CD4-positive, alpha-beta T cell (primary cell): ENCODE measurements around the gene TGFB1I1. TPM values are rescaled to one million over a fixed set of nuclear protein-coding genes. Genes with fewer than 3 reads are reported as not detected.
"Not testable (repeated sequence)": the region's sequence is repeated elsewhere in the genome, so short reads cannot be mapped to it uniquely, and the experiment has no call there.

Source experiments
- ATAC-seq: fragments of 200-7000 bp; cut with Tn5 transposase; one replicate; pipeline ENCODE4 v1.10.0; 2022; ENCODE audit warnings: mild to moderate bottlenecking; ENCODE audit not compliant: poor library complexity
- CTCF ChIA-PET: fragments of 350-600 bp; sonication (Branson Sonifier 250); formaldehyde crosslinking; loops from one replicate; lab custom pipeline; 2021; ENCODE audit warnings: antibody characterized with exemption, inconsistent platforms; lab: Charles Lee
- POLR2A ChIA-PET: fragments of 350-600 bp; sonication (Branson Sonifier 250); formaldehyde crosslinking; loops from one replicate; lab custom pipeline; 2021; ENCODE audit warnings: antibody characterized with exemption, inconsistent platforms; lab: Charles Lee
- DNase-seq, 14 experiments: peaks; one replicate each; pipeline ENCODE4 v3.0.0-alpha.2; 2013 to 2020; ENCODE audit warnings: mixed read lengths in 2 of 14
- H3K27ac ChIP-seq, 2 donors: one replicate each; pipeline versions ENCODE4 v1.5.1 to v1.7.0; 2013; ENCODE audit warnings: low read length in 2 of 2, low read depth in 1 of 2, mild to moderate bottlenecking in 1 of 2
- H3K27me3 ChIP-seq, 2 experiments: 1 replicate in 1 of 2; 2 replicates in 1 of 2; pipeline versions ENCODE4 v1.6.1 to v1.7.0; 2013; ENCODE audit warnings: low read length in 2 of 2, control low read depth in 1 of 2, mild to moderate bottlenecking in 1 of 2, moderate library complexity in 1 of 2; ENCODE audit not compliant: insufficient read depth in 2 of 2, control insufficient read depth in 1 of 2
- H3K36me3 ChIP-seq: one replicate; pipeline ENCODE4 v1.6.1; 2013; ENCODE audit warnings: low read length, control low read depth; ENCODE audit not compliant: insufficient read depth
- H3K4me1 ChIP-seq: one replicate; pipeline ENCODE4 v1.6.1; 2013; ENCODE audit warnings: low read length, control low read depth; ENCODE audit not compliant: insufficient read depth
- H3K4me3 ChIP-seq: one replicate; pipeline ENCODE4 v1.5.1; 2013; ENCODE audit warnings: mild to moderate bottlenecking, low read length, moderate library complexity
- H3K9me3 ChIP-seq, 2 experiments: 1 replicate in 1 of 2; 2 replicates in 1 of 2; pipeline versions ENCODE4 v1.6.1 to v1.7.0; 2013; ENCODE audit warnings: low read length in 2 of 2, mild to moderate bottlenecking in 2 of 2, control low read depth in 1 of 2, moderate library complexity in 1 of 2; ENCODE audit not compliant: control insufficient read depth in 1 of 2, insufficient read depth in 1 of 2
- H3K27ac Mint-ChIP-seq: one replicate; pipeline ENCODE4 v1.8.0; 2020; ENCODE audit warnings: mixed read lengths
- H3K27me3 Mint-ChIP-seq: one replicate; pipeline ENCODE4 v1.8.0; 2021; ENCODE audit warnings: mixed read lengths
- H3K36me3 Mint-ChIP-seq: one replicate; pipeline ENCODE4 v1.8.0; 2021; ENCODE audit warnings: low read depth, mixed read lengths
- H3K4me1 Mint-ChIP-seq: one replicate; pipeline ENCODE4 v1.8.0; 2021; ENCODE audit warnings: low read depth, mixed read lengths
- H3K4me3 Mint-ChIP-seq: one replicate; pipeline ENCODE4 v1.8.0; 2020; ENCODE audit warnings: mild to moderate bottlenecking, mixed read lengths
- H3K9me3 Mint-ChIP-seq: one replicate; pipeline ENCODE4 v1.8.0; 2020; ENCODE audit warnings: mixed read lengths
- intact Hi-C, 2 experiments: fragments of 100-400 bp; cut with DNase I in 1 of 2; cut with micrococcal nuclease in 1 of 2; formaldehyde crosslinking; loops; one replicate each; pipeline versions ENCODE4 v1.15.1 to v1.9.0; 2023 to 2025; cut with DNase I, micrococcal nuclease
- total RNA-seq, 174 experiments: library from RNA in 2 of 174; stranded (reverse) in 2 of 174; gene quantifications; one replicate each; pipeline ENCODE4 v1.2.3 and lab custom pipeline; 2021 to 2026
- TF ChIP-seq, protein P1 (sequence below): fragments of 200-600 bp; IDR thresholded peaks from one replicate; pipeline ENCODE4 v1.8.0; 2022; ENCODE audit warnings: antibody characterized with exemption, mild to moderate bottlenecking

The TGFB1I1 gene
- total RNA-seq, 2 experiments from 2014 or later, result 0.36 to 0.42 TPM

DNA sequence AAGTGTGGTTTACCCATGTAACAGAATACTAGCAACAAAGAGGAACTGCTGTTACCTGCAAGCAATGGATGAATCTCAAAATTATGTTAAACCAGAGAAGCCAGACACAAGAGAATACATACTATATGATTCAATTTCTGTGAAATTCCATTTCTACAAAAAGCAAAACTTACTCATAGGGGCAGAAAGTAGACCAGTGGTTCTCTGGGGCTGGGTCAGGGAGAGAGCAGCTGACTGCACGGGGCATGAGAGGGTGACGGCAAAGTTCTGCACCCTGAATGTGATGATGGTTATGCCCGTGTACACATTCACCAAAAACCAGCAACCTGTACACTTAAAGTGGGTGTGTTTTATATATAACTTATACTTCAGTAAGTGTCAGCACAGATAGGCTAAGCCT is 32.4 kb upstream of the TGFB1I1 start:
- intact Hi-C loops, result no loop called here
- H3K36me3 Mint-ChIP-seq, result no peaks in the 10 kb centered on the region
- ATAC-seq, result no peak
- Histone ChIP-seq H3K4me3 (no peak overlapping the region), H3K4me1 (peaks cover 14% of the 10 kb centered on the region), H3K36me3 (no peaks in the 10 kb centered on the region), H3K27me3 (no peaks in the 10 kb centered on the region), H3K9me3 (no peaks in the 10 kb centered on the region), H3K27ac (no peak overlapping the region)
- DNase-seq, result no peak
- H3K27me3 Mint-ChIP-seq, result no peaks in the 10 kb centered on the region
- no peak overlapping the region for H3K4me3 Mint-ChIP-seq
- H3K27ac Mint-ChIP-seq, result no peak overlapping the region
- peaks cover 10% of the 10 kb centered on the region for H3K4me1 Mint-ChIP-seq
- POLR2A ChIA-PET, result interaction anchor here (0.6 kb wide), 1 partner anchor 262 kb away, joined by 3 read pairs; no protein-coding TSS in a partner anchor
- CTCF ChIA-PET, result no interaction called here
- TF ChIP-seq, protein P1, sequence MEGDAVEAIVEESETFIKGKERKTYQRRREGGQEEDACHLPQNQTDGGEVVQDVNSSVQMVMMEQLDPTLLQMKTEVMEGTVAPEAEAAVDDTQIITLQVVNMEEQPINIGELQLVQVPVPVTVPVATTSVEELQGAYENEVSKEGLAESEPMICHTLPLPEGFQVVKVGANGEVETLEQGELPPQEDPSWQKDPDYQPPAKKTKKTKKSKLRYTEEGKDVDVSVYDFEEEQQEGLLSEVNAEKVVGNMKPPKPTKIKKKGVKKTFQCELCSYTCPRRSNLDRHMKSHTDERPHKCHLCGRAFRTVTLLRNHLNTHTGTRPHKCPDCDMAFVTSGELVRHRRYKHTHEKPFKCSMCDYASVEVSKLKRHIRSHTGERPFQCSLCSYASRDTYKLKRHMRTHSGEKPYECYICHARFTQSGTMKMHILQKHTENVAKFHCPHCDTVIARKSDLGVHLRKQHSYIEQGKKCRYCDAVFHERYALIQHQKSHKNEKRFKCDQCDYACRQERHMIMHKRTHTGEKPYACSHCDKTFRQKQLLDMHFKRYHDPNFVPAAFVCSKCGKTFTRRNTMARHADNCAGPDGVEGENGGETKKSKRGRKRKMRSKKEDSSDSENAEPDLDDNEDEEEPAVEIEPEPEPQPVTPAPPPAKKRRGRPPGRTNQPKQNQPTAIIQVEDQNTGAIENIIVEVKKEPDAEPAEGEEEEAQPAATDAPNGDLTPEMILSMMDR, result no peak
- H3K9me3 Mint-ChIP-seq, result no peaks in the 10 kb centered on the region

DNA sequence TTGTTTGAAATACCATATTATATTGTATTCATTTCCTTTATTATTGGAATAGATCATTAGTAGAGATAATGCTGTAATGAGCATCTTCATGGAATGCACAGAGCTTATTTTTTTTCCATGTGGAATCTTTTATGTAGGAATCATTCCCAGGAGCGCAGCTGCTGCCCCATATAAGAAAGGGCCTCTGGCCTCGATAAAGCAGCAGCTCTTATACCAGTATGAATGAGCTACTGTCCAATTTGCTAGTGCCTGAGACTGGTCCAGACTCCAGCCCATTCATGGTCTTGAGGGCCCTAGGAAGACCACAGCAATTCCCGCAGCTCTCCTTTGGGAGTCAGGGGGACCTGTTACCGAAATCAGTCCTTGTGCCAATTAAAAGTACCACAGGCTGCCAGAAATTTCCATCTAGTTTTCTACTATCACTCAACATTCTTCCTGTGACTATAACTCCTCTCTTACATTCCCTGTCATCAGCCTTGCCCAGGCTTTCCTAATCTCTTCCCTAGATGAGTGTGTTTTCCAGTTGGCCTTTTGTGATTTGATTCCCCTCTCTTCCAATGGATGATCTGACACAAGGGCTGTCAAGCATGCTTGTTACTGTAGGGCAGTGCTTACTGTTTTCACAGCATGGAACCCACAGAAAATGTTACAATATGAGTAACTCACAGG is 31.3 kb upstream of the TGFB1I1 start:
- H3K4me1 Mint-ChIP-seq, result peaks cover 10% of the 10 kb centered on the region
- ATAC-seq, result no peak
- no peaks in the 10 kb centered on the region for H3K36me3 ChIP-seq
- no peaks in the 10 kb centered on the region for H3K9me3 Mint-ChIP-seq
- H3K36me3 Mint-ChIP-seq, result no peaks in the 10 kb centered on the region
- H3K27ac ChIP-seq, result no peak overlapping the region
- ChIA-PET CTCF (interaction anchor here (0.9 to 1.2 kb wide), 2 partner anchors 15 to 299 kb away, joined by 3 read pairs; no protein-coding TSS in a partner anchor), POLR2A (no interaction called here)
- intact Hi-C loops, result loop anchor here (5.0 to 10.0 kb wide), 2 partner anchors 236 to 238 kb away; partner anchors contain the start of gene PYCARD (in 2 of the 2)
- H3K4me3 Mint-ChIP-seq, result peak overlapping the region; percentile 1
- DNase-seq, result no peak
- TF ChIP-seq, protein P1, result no peak
- H3K27ac Mint-ChIP-seq, result no peak overlapping the region
- H3K4me1 ChIP-seq, result peaks cover 14% of the 10 kb centered on the region
- H3K27me3 Mint-ChIP-seq, result no peaks in the 10 kb centered on the region
- H3K27me3 ChIP-seq, result no peaks in the 10 kb centered on the region
- H3K4me3 ChIP-seq, result no peak overlapping the region
- no peaks in the 10 kb centered on the region for H3K9me3 ChIP-seq

DNA sequence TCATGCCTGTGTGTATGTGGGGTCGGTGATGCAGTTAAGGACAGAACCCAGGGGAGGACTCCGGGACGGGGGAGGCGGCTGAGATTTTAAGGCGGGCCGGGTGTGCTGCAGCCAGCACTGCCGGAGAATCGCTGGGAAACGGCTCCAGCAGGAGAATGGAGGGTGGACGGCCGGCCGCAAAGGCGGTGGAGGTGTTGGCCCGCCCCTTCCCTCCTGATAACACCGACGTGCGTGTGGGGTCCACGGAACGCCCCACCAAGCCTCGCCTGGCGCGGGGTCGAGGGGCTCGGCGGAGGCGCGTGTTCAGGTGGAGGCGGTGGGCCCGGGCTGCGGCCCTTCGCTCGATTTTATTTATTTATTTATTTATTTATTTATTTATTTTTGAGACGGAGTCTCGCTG is 30.0 kb upstream of the TGFB1I1 start:
- Mint-ChIP-seq H3K27ac (no peak overlapping the region), H3K27me3 (no peaks in the 10 kb centered on the region), H3K4me3 (peak overlapping the region; percentile 87), H3K36me3 (no peaks in the 10 kb centered on the region), H3K4me1 (peaks cover 10% of the 10 kb centered on the region), H3K9me3 (no peaks in the 10 kb centered on the region)
- Histone ChIP-seq H3K27me3 (no peaks in the 10 kb centered on the region), H3K27ac (no peak overlapping the region), H3K4me3 (no peak overlapping the region), H3K9me3 (no peaks in the 10 kb centered on the region), H3K36me3 (no peaks in the 10 kb centered on the region), H3K4me1 (peaks cover 14% of the 10 kb centered on the region)
- ChIA-PET POLR2A (interaction anchor here (1.0 to 2.1 kb wide), 3 partner anchors 10 to 432 kb away, joined by 3 to 7 read pairs (median 4); partner anchors contain the start of gene ZNF267), CTCF (interaction anchor here (0.8 to 2.3 kb wide), 5 partner anchors 9 to 35 kb away, joined by 3 to 13 read pairs (median 3); no protein-coding TSS in a partner anchor)
- DNase-seq, result peak in 1 of 14 experiments; percentile 22
- no peak for ATAC-seq
- intact Hi-C loops, result loop anchor here (5.0 to 10.0 kb wide), 2 partner anchors 237 to 240 kb away; partner anchors contain the start of gene PYCARD (in 2 of the 2)
- TF ChIP-seq, protein P1, result no peak

DNA sequence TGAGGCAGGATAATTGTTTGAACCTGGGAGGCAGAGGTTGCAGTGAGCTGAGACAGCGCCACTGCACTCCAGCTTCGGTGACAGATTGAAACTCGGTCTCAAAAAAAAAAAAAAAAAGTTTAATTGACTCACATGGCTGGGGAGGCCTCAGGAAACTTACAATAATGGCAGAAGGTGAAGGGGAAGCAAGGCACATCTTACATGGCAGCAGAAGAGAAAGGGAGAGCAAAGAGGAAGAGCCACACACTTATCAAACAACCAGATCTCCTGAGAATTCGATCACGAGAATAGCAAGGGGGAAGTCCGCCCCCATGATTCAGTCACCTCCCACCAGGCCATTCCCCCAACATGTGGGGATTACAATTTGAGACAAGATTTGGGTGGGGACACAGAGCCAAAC is 26.0 kb upstream of the TGFB1I1 start:
- intact Hi-C loops, result loop anchor here in 1 of 2 experiments (10.0 kb wide), 1 partner anchor 241 kb away; the partner anchor contains the start of gene PYCARD
- H3K27me3 Mint-ChIP-seq, H3K36me3 Mint-ChIP-seq, H3K9me3 ChIP-seq, H3K36me3 ChIP-seq, H3K4me3 ChIP-seq, H3K27ac ChIP-seq, CTCF ChIA-PET, H3K27me3 ChIP-seq, ATAC-seq, POLR2A ChIA-PET, H3K9me3 Mint-ChIP-seq, DNase-seq, H3K27ac Mint-ChIP-seq: not testable (repeated sequence)
- H3K4me1 ChIP-seq, result peaks cover 16% of the 10 kb centered on the region
- Mint-ChIP-seq H3K4me3 (peak overlapping the region; percentile 15), H3K4me1 (peaks cover 10% of the 10 kb centered on the region)
